ENCODE data around the gene MATN3. TPM values are rescaled to one million over a fixed set of nuclear protein-coding genes. Genes with fewer than 3 reads are reported as not detected.

The MATN3 gene
- total and polyA plus RNA-seq, 2 of the 8 experiments (the other 6 are each of a cell fraction or from before 2014, with no cell fraction given): 3.0 to 9.9 TPM

DNA sequence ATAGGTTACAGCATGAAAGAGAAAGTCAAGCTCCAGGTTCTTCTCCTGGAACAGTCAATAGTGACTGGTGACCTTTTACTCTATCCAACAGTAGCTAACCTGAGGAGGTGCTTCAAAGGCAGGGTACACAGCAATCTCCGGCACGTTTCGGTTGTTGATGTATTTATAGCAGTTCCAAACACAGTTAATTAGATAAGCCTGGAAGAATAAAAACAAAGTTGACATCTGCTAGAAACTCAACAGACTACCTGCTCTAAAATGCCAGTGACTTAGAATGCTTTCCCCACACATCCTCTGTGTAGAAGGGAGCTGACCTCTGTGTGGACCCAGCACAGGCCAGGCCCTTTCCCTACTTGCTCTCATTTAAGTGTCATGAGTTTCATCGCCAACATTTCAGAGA is 21.8 kb upstream of the MATN3 start (continued):
- TF ChIP-seq, protein P1, sequence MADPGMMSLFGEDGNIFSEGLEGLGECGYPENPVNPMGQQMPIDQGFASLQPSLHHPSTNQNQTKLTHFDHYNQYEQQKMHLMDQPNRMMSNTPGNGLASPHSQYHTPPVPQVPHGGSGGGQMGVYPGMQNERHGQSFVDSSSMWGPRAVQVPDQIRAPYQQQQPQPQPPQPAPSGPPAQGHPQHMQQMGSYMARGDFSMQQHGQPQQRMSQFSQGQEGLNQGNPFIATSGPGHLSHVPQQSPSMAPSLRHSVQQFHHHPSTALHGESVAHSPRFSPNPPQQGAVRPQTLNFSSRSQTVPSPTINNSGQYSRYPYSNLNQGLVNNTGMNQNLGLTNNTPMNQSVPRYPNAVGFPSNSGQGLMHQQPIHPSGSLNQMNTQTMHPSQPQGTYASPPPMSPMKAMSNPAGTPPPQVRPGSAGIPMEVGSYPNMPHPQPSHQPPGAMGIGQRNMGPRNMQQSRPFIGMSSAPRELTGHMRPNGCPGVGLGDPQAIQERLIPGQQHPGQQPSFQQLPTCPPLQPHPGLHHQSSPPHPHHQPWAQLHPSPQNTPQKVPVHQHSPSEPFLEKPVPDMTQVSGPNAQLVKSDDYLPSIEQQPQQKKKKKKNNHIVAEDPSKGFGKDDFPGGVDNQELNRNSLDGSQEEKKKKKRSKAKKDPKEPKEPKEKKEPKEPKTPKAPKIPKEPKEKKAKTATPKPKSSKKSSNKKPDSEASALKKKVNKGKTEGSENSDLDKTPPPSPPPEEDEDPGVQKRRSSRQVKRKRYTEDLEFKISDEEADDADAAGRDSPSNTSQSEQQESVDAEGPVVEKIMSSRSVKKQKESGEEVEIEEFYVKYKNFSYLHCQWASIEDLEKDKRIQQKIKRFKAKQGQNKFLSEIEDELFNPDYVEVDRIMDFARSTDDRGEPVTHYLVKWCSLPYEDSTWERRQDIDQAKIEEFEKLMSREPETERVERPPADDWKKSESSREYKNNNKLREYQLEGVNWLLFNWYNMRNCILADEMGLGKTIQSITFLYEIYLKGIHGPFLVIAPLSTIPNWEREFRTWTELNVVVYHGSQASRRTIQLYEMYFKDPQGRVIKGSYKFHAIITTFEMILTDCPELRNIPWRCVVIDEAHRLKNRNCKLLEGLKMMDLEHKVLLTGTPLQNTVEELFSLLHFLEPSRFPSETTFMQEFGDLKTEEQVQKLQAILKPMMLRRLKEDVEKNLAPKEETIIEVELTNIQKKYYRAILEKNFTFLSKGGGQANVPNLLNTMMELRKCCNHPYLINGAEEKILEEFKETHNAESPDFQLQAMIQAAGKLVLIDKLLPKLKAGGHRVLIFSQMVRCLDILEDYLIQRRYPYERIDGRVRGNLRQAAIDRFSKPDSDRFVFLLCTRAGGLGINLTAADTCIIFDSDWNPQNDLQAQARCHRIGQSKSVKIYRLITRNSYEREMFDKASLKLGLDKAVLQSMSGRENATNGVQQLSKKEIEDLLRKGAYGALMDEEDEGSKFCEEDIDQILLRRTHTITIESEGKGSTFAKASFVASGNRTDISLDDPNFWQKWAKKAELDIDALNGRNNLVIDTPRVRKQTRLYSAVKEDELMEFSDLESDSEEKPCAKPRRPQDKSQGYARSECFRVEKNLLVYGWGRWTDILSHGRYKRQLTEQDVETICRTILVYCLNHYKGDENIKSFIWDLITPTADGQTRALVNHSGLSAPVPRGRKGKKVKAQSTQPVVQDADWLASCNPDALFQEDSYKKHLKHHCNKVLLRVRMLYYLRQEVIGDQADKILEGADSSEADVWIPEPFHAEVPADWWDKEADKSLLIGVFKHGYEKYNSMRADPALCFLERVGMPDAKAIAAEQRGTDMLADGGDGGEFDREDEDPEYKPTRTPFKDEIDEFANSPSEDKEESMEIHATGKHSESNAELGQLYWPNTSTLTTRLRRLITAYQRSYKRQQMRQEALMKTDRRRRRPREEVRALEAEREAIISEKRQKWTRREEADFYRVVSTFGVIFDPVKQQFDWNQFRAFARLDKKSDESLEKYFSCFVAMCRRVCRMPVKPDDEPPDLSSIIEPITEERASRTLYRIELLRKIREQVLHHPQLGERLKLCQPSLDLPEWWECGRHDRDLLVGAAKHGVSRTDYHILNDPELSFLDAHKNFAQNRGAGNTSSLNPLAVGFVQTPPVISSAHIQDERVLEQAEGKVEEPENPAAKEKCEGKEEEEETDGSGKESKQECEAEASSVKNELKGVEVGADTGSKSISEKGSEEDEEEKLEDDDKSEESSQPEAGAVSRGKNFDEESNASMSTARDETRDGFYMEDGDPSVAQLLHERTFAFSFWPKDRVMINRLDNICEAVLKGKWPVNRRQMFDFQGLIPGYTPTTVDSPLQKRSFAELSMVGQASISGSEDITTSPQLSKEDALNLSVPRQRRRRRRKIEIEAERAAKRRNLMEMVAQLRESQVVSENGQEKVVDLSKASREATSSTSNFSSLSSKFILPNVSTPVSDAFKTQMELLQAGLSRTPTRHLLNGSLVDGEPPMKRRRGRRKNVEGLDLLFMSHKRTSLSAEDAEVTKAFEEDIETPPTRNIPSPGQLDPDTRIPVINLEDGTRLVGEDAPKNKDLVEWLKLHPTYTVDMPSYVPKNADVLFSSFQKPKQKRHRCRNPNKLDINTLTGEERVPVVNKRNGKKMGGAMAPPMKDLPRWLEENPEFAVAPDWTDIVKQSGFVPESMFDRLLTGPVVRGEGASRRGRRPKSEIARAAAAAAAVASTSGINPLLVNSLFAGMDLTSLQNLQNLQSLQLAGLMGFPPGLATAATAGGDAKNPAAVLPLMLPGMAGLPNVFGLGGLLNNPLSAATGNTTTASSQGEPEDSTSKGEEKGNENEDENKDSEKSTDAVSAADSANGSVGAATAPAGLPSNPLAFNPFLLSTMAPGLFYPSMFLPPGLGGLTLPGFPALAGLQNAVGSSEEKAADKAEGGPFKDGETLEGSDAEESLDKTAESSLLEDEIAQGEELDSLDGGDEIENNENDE (IDR thresholded peaks at IDR 0.05; ENCODE audit: insufficient replicate concordance, low read length): no peak
- TF ChIP-seq SIX5 (IDR thresholded peaks at IDR 0.05; ENCODE audit: low read depth, low read length) (no peak), EP300 (IDR thresholded peaks at IDR 0.05; ENCODE audit: borderline replicate concordance in 1 of 2, low read depth in 2 of 2, low read length in 2 of 2) (no peak), BRCA1 (IDR thresholded peaks at IDR 0.05; ENCODE audit: low read depth, low read length) (no peak), TAF1 (IDR thresholded peaks at IDR 0.05; ENCODE audit: low read depth, low read length) (no peak), TCF12 (IDR thresholded peaks at IDR 0.05; ENCODE audit: low read depth, low read length) (no peak), HDAC6 (IDR thresholded peaks at IDR 0.05; ENCODE audit: low read depth, low read length) (no peak), POU5F1 (IDR thresholded peaks at IDR 0.05; ENCODE audit: low read depth, low read length) (no peak)
- TF ChIP-seq, protein P2, sequence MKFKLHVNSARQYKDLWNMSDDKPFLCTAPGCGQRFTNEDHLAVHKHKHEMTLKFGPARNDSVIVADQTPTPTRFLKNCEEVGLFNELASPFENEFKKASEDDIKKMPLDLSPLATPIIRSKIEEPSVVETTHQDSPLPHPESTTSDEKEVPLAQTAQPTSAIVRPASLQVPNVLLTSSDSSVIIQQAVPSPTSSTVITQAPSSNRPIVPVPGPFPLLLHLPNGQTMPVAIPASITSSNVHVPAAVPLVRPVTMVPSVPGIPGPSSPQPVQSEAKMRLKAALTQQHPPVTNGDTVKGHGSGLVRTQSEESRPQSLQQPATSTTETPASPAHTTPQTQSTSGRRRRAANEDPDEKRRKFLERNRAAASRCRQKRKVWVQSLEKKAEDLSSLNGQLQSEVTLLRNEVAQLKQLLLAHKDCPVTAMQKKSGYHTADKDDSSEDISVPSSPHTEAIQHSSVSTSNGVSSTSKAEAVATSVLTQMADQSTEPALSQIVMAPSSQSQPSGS (IDR thresholded peaks at IDR 0.05; ENCODE audit: low read length): no peak

Measured in H1 (cell line).